ENCODE data around the gene ZDHHC22. TPM values are rescaled to one million over a fixed set of nuclear protein-coding genes. Genes with fewer than 3 reads are reported as not detected.

The ZDHHC22 gene
- 0.18 TPM for total RNA-seq

GRCh38 chr14:77141214-77142004, at the start of gene ZDHHC22:
Gene ZDHHC22 (minus strand): TSS chr14:77141791. CDS start chr14:77139738, 2,053 bp downstream.

GRCh38 chr14:77181603-77182437, 40.2 kb upstream of the ZDHHC22 start, which contains the start of gene TMEM63C:
Gene TMEM63C (plus strand): TSS chr14:77181798. CDS start chr14:77218814, 37,016 bp downstream.

GRCh38 chr14:77097700-77098528, 43.7 kb downstream of the ZDHHC22 start, which contains the start of gene CIPC:
Gene CIPC (plus strand): TSS chr14:77098258. CDS start chr14:77105709, 7,451 bp downstream.

Other genes with a start within 250 kb of the ZDHHC22 start
- gene IRF2BPL, start 113.1 kb downstream of the ZDHHC22 start, total RNA-seq, result 85.4 TPM
- gene CIPC, start 43.5 kb downstream of the ZDHHC22 start, total RNA-seq, result 24.5 TPM
- gene TMEM63C, start 40.0 kb upstream of the ZDHHC22 start, total RNA-seq, result 0.35 TPM
- gene NGB, start 129.4 kb upstream of the ZDHHC22 start, total RNA-seq, result not detected
- gene POMT2, start 179.1 kb upstream of the ZDHHC22 start, total RNA-seq, result 34.4 TPM
- gene GSTZ1, start 179.2 kb upstream of the ZDHHC22 start, total RNA-seq, result 18.6 TPM
- gene TMED8, start 235.3 kb upstream of the ZDHHC22 start, total RNA-seq, result 18.0 TPM
- 5.3 TPM for gene SAMD15, start 235.6 kb upstream of the ZDHHC22 start, total RNA-seq